ENCODE results near the gene MSANTD2.

MSANTD2 gene

DNA sequence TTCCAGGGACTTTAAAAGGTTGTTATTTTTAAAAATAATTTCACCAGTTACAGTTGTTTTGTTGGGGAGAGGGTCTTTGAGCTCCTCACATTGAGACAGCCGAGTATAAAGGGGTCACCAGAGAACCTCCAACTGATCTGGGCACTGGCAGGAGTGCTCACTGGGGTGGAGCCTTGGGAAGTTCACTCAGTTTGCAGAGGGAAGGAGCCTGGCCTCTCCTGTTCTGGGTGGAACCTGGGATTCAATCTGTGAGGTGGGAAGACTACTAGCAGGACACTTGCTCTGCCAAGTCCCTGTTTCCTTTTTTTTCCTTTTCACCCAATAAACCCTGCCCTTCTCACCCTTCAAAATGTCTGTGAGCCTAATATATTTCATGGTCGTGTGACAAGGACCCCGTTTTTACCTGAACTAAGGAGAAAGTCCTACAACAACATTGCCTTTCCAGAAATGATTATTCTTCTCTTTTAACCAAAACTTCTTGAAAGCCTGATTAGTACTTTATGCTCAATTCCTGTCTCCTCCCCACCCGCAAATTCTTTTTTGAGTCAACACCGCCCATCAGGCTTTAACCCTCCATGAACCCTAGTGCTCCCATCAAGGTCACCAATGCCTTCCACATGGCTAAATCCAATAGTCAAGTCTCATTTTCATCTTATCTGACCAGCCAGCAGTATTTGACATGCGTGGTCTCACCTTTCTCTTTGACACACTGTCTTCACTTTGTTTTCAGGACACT, 22.0 kb upstream of the MSANTD2 start:
- no peak for DNase-seq (ENCODE audit: low spot score)

DNA sequence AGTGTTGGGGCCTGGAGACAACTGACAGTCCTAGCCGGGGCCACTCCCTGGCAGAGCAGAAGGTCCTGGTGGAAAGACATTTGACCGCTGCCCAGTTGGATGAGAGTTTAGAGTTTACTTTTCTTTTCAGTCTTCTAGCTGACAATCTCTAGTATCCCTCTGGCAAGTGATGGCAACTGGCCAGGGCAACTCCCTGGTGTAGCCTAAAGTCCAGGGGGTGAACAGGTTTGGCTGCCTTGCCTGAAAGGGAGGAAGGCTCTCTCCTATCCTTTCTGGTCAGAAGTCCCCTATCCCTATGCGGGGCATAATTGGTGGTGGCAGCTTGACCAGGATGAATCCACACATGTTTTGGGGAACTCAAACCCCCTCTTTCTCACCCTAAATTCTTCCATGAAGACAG, 16.8 kb upstream of the MSANTD2 start:
- DNase-seq (ENCODE audit: low spot score): no peak

DNA sequence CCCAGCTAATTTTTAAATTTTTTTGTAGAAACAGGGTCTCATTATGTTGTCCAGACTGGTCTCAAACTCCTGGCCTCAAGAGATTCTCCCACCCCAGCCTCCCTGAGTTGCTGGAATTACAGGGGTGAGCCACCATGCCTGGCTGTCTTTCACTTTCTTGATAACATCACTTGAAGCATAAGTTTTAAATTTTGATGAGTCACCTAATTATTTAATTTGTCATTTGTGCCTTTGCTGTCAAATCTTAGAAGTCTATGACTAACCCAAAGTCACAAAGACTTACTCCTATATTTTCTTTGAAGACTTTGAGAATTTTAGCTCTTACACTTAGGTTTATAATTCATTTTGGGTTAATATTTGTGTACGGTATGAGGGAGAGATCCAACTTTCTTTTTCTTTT, 14.5 kb upstream of the MSANTD2 start:
- no peak for DNase-seq (ENCODE audit: low spot score)

DNA sequence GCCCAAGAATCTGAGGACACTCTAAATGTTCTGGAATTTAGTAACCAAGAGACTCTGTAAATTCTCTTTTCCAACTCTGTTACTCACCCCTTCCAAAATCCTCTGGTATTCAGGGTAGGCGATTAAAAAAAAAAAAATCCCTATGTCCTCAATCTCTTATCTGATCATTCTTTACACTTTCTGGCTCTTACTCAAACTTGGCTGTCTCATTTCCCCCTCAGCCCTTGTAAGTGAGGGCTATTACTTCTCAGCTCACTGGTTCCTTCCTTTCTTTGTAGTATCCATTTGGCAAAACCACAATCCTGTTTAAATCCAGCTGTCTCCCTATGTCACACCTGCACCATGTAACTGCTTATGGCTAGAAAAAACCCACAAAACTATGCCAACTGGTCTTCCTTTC, 12.7 kb upstream of the MSANTD2 start:
- DNase-seq (ENCODE audit: low spot score): no peak

DNA sequence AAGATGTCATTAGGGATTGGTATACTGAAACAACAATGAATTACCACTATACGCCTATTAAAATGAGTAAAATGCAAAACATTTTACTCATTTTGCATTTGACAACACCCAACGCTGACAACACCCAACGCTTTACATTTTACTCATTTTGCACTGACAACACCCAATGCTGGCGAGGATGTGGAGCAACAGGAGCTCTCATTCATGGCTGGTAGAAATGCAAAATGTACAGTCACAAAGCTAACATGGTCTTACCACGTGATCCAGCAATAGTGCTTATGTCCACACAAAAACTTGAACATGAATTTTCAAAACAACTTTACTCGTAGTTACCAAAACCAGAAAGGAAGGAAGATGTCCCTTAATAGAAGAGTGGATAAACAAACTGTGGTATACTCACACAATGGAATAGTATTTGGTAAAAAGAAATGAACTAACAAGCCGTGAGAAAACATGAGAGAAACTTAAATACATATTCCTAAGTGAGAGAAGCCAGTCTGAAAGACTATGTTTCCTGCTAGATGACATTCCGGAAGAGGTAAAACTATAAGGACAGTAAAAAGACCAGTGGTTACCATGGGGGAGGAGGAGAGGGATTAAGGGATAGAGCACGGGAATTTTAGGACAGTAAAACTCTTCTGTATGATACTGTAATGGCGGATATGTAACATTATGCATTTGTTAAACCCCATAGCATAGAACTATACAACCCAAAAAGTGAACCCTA, 11.4 kb upstream of the MSANTD2 start:
- DNase-seq (ENCODE audit: low spot score): no peak

DNA sequence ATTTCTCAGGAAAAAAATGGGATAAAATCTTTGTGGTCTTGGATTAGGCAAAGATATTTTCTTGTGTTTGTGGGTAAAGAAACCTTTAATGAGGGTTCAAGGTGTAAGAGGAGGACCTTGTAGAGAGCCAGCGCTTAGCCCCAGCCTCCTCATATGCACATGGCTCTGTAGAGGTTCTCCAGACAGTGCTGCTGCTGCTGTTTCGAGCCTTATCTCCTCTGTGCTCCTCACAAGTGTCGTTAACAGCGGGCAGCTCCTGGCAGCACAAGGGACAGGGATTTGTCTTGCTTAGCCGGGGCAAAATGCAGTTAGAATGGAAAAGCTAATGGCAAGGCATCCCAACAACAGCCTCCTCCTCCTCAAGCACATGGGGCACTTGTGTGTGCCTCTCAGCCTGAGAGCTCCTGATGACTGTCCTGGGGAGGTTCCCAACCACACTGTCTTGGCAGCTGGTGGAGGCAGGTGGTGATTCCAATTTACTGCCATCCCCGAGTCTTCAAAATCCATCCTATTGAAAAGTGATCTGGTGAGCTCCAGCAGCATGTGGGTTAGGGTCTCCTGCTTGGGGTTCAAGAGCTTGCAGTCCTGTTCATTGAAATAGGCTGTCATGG, 7.6 kb upstream of the MSANTD2 start:
- DNase-seq (ENCODE audit: low spot score): no peak

DNA sequence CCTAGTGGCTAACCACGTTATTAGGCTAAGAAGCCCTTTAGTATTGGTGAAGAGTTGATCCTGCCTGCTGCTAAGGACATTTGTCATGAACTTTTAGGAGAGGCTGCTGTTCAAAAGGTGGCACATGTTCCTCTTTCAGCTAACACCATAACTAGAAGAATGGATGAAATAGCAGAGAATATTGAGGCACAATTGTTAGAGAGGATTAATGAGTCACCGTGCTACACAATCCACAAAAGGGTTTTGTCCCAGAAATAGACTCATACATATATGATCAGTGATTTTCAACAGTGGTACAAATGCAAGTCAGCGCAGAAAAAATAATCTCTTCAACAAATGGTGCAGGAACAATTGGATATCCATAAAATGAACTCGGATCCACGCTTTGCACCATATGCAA, 7.0 kb upstream of the MSANTD2 start:
- no peak for DNase-seq (ENCODE audit: low spot score)

DNA sequence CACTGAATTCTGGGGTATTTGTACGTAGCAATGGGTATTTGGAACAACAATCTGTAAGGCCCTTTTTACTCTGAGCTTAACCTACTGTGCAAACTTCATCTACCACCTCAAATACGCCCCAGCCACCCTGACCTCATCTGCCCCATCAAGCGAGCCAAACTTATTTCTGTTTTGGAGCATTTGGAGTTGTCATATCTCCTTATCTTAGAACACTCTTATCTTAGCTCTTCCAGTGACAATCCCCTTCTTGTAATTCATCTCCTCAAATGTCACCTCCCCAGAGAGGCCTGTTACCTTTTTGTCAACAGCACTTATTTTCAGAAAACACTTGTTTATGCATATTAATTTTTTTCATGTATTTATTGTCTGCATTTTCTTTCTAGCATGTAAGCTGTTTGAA, 4.7 kb upstream of the MSANTD2 start:
- DNase-seq (ENCODE audit: low spot score): no peak

DNA sequence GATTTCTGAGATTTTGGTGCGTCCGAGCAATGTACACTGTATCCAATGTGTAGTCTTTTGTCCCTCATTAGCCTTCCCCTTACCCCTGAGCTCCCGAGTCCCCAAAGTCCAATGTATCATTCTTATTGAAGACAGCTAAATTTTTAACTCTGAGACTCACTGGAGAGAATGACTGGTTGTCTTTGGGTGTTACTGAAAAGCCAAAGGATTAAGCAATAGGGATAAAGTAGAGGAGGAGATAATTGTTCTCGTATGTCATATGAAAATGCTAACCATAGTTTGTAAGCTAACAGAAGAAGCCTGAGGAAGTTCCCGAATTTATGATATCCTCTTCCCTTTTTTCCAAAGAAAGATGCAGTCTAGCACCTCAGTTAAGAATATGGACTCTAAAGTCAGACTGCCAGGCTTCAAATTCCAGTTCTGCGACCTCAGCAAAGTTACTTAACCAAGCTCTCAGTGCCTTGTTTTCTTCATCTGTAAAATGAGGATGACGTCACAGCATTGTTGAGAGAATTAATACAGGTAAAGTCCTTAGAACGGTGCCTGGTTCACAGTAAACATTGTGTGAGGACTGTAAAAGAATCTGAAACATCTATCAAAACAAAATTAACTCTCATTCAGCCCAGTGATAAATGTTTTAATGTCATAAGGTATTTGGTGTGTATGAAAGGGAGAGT, 1.6 kb upstream of the MSANTD2 start:
- no peak for DNase-seq (ENCODE audit: low spot score)

DNA sequence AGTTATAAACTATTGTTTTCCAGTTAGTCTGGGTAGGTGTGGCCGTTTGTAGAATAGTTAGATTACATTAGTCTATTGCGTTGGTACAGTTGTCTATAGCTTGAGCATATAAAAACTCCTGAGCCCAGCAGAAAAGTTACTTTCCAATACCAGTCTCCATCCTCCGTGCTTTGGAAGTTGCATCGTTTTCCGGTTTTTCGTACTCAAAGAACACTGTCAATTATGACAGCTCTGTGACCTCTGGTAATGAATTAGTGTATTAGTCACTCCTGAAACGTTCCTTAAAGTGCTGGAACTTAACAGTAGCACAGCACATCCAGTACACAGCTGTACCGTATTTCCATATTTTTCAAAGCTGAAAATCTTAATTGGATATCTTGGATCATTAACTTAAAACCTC, 808 bp upstream of the MSANTD2 start:
- no peak for DNase-seq (ENCODE audit: low spot score)

DNA sequence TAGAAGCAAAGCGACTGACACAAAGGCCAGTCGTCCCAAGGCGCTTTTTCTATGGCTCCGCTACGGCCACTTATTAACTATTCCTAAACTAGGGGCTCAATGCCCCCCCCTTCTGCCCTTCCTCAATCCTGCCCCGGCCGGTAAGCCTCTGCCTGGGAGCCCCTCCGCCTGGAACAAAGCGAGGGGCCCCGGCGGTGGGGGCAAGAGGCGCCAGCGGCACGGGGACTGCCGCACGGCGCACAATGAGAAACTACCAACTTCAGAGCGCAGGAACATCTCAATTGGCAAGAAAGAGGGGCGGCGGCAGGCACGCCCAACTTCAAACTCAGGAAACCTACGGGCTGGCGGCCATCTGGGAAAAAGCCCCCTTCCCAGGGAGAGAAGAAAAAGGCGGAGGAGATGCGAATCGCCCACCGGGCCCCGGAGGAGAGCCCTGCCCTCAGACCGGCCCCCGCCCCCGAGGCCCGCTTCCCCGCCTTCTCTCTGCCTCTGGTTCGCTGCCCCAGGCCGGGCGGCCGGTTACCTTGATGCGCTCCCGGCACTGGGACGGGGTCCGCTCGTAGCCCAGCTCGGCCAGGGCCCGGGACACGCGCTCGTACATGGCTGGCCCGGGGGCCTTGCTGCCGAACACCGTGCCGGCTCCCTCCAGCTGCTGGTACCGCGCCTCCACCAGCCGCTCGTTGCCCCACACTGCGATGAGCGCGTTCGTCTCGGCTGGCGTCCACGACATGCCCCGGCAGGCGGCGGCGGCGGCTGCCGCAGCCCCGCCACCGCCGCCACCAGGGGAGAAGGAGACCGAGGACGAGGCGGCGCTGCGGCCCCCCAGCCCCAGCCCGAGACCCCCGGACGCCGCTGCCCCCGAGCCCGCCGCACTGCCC, 619 bp downstream of the MSANTD2 start:
- DNase-seq (ENCODE audit: low spot score): peak; percentile 25

DNA sequence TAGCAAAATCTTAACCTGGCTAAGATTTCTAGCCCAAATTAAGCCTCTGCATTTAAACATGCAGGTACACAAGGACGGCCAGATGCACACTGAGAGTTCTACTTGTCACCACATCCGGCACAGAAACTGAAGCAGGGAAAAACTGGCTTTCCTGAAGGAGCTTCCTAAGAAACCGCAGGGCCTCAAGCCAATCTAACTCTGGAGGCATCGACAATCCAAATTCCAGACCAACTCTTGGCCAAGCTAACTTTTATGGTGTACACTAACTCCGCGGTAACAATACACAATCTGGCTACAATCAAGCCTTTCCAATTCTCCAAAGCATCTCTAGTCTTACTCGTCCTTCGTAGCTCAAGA, 1.2 kb downstream of the MSANTD2 start:
- DNase-seq (ENCODE audit: low spot score): no peak

DNA sequence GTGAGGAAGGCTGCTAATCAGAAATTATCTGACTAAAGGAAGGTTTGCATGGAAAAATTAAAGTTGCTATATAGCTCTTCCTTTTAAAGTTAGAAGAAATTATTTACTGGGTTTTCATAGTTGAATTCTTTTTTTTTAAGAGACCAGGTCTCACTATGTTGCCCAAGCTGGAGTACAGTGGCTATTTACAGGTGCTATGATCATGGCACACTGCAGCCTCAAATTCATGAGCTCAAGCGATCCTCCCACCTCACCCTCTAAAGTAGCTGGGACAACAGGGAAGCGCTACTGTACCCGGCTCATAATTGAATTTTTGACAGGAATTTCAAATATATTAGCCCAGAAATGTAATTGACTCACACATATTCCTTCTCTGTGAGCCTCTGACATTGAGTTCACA, 3.9 kb downstream of the MSANTD2 start:
- DNase-seq (ENCODE audit: low spot score): no peak

DNA sequence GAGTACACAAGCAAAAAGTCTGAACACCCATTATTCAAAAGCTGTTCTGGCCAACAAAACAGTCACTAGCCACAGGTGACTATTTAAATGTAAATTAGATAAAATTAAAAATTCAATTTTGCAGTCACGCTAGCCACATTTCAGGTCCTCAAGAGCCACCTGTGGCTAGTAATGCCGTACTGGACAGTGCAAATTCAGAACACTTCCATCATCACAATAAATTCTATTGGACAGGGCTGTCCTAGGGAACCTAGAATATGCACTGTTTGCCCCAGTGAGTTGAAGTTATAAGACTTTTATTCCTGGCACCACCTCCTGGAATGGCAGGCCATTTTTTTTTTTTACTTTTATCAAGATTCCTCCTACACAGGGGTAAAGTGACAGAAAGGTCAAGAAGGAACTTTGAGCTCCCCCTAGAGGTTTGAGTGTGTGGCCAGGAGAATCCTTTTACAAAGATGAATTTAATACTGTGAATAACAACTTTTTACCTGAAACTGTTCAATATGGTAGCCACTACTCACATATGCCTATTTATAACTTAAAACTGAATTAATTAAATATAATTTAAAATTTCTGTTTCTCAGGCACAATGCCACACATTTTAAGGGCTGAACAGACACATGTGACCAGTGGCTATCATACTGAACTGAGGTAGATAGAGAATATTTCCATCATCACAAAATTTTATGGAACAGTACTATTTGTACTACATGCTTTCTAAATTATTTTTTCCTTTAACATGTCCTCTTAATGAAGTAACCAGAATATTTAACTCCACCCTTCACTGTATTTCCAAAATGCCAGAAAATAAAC, 6.5 kb downstream of the MSANTD2 start:
- DNase-seq (ENCODE audit: low spot score): no peak

DNA sequence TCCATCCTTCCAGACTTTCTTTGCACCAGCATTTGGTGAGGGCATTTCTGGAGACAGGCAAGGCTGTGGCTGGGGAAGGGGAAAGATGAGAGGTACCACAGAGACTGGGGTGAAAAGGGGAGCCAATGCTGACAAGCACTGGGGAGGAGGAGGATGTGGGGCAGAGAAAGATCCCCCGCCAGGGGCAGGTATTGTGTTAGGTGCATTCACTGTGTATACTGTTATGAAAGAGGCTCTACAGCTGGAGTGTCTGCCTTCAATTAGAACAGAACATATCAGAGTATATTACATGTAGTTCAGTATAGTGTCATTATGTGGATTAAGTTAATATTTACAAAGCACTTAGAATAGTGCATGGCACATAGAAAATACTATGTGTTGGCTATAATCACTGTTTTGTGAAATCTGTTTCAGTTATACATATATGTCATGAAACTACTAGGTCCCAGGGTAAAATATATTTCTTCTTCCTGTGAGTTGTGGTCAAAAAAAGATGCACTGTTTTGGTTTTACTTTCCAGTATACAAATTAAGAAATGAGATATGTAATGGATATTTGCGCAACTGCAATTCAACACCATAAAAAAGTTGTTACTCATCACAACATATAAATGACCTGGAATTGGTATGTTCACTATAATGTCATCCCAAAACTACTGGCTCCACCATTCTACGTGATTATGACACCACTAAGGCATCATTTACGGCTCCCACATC, 8.4 kb downstream of the MSANTD2 start:
- DNase-seq (ENCODE audit: low spot score): no peak

DNA sequence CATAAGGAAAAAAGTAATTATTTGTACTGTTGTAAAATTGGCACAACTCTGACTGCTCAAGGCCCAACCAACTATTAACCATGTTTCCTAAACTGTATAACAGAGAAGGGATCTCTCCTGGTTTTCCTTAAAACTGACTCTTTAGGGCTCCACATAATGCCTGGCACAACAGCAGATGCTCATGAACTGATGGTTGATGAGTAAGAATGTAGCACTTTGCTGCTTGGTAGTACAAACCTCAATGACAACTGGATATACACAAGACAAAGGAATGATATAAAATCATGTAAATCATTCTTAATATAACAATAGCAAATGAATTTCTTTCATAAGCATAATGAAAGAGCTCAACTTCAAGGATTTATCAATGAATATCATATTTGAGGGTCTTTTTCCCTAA, 11.7 kb downstream of the MSANTD2 start:
- DNase-seq (ENCODE audit: low spot score): no peak

DNA sequence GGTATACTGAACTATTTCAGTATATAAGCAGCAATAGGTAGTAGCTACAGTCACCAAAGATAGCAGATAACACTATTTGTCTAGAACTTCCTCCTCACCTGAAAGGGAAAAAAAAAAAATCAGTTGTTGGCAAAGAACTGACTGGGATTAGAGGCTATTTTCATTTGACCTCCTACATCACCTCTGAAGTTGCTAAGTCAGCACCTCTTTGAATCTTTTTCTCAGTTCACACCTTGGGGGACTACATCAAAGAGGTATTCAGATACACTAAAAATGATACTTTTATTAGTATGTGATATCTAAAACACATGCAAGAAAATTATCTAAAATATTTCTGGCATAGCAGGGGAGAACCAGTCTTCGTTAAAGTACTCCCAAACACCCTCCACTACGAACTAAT, 16.2 kb downstream of the MSANTD2 start:
- no peak for DNase-seq (ENCODE audit: low spot score)

DNA sequence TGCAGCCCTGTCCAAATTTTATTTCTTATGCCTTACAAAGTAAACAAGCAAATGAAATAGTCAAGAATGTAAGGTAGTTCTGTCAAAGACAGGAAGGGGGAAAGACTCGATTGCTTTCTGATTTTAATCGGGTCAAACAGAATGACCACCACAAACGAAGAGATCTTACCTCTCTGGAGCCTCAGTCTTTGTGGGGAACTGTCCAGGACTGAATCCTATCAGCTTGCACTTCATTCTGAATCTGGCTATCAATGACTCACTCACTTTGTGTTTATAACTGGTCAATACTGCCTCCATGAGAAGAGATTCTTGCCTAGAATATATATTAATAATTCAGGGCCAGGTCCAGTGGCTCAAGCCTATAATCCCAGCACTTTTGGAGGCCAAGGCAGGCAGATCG, 17.2 kb downstream of the MSANTD2 start:
- DNase-seq (ENCODE audit: low spot score): no peak

DNA sequence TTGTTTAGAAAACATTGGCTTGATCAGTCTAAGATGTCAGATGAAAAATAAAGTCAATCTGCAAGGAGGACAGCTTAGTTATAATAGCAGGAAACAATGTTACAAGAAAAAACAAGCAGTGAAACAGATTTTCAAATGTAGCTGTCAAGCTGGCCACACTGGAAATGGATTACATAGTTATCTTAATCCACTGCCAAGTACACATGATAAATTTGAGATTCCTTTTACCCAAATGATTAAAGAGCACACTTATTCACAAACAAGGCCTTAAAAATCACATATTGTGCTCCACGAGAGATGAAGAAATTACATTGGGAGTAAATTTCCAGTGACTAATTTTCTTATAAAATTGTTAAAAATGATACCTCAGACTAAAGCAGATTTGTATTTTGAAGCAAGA, 20.6 kb downstream of the MSANTD2 start:
- no peak for DNase-seq (ENCODE audit: low spot score)

DNA sequence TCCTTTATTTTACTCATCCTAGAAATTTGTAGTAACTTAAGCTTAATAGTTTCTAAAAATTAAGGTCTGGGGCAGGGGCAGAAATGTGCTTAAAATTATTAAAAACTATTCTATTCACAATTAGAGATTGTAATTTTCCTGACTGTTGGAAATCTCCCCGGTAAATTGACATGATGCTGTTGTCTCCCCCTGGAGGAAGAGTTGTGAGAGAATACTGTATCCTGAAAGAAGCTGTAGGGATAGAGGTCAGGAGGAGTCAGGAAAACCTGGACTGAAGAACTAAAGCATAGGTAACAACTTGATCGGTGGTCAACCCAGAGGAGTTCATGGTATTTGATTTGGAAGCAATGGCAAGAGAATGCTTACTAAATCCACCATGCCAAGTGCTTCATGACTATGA, 21.9 kb downstream of the MSANTD2 start:
- DNase-seq (ENCODE audit: low spot score): no peak
